Keratinocyte (primary cell): ENCODE results near the gene JAG2.

Experiments used
- CTCF ChIP-seq, 3 experiments: IDR thresholded peaks in 1 of 3; conservative IDR thresholded peaks in 1 of 3; optimal IDR thresholded peaks in 1 of 3; 2 replicates in 2 of 3; 3 replicates in 1 of 3; pipeline versions ENCODE3 to v1.5.1; 2011; ENCODE audit warnings: low read length in 3 of 3, mild to moderate bottlenecking in 3 of 3, moderate library complexity in 2 of 3, control low read depth in 1 of 3, inconsistent platforms in 1 of 3; ENCODE audit not compliant: insufficient read depth in 2 of 3; ENCODE audit errors: extremely low read depth in 1 of 3
- EZH2 ChIP-seq: IDR thresholded peaks from one replicate; pipeline ENCODE4 v1.6.1; 2012; ENCODE audit warnings: inconsistent platforms, mild to moderate bottlenecking, low read length, moderate library complexity

- no peak for TF ChIP-seq CTCF (optimal IDR thresholded peaks at IDR 0.05 in 1 of 3, IDR thresholded peaks at IDR 0.05 in 1 of 3, conservative IDR thresholded peaks at IDR 0.05 in 1 of 3; ENCODE audit: extremely low read depth in 1 of 3, insufficient read depth in 2 of 3, low read length in 3 of 3)
- TF ChIP-seq EZH2 = no peak
Observed at GRCh38 chr14:105108516-105108864, 60.1 kb downstream of the JAG2 start.
